ENCODE measurements around the gene ARHGAP6.

- no peak for TF ChIP-seq CTCF (IDR thresholded peaks at IDR 0.05)
- no peak for TF ChIP-seq POLR2A (IDR thresholded peaks at IDR 0.05)
These were observed 546.3 kb downstream of the ARHGAP6 start for GRCh38 chrX:11119313-11119943.

Measured in lower leg skin (tissue), 3 donors.